ENCODE data around the gene INMT.

DNA sequence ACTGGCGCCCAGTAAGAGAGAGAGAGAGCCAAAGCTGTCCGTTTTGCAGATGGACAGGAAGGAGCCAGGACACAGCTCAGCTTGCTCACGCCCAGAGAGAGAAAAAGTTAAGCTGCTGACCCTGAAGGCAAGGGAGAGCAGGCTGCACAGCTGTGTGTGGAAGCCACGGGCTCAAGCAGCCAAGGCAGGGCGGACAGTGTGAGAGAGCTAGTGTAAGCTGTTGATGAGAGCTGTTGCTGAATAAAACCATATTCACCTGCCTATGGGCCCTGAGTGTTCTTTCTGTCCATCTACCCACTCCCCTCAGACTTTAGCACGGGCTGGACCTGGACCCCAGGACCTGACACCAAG, 5.4 kb downstream of the INMT start:
- TF ChIP-seq EZH2 (IDR thresholded peaks at IDR 0.05; ENCODE audit: insufficient read depth, poor library complexity, severe bottlenecking) (no peak), EZH2phosphoT487 (IDR thresholded peaks at IDR 0.05; ENCODE audit: insufficient read depth, low read depth) (no peak)

Data from GM23248 (cell line).